T-cell (primary cell): ENCODE data around the gene WDR54. TPM values are rescaled to one million over a fixed set of nuclear protein-coding genes. Genes with fewer than 3 reads are reported as not detected.

Experiments
- ATAC-seq, 4 experiments: fragments of 200-7000 bp in 3 of 4; fragments of 150-1000 bp in 1 of 4; cut with Tn5 transposase; replicated peaks in 1 of 4; 1 replicate in 3 of 4; 2 replicates in 1 of 4; pipeline ENCODE4 v1.10.0; 2021; ENCODE audit warnings: moderate library complexity in 3 of 4, mild to moderate bottlenecking in 2 of 4, moderate number of reproducible peaks in 1 of 4
- CTCF ChIA-PET, 2 donors: fragments of 300-600 bp; sonication (Branson Sonifier 250); formaldehyde crosslinking; loops; one replicate each; lab custom pipeline; 2022; ENCODE audit warnings: antibody characterized with exemption in 2 of 2; lab: Charles Lee
- POLR2A ChIA-PET, 2 donors: fragments of 300-600 bp; sonication (Branson Sonifier 250); formaldehyde crosslinking; loops; one replicate each; lab custom pipeline; 2022; ENCODE audit warnings: antibody characterized with exemption in 2 of 2; lab: Charles Lee
- DNase-seq, 35 experiments: peaks; one replicate each; pipeline versions ENCODE4 v3.0.0 to v3.0.0-alpha.2; 2013 to 2023
- H3K27ac ChIP-seq: one replicate; pipeline ENCODE4 v1.5.1; 2013; ENCODE audit warnings: low read length
- H3K27me3 ChIP-seq, 2 experiments: replicated peaks in 1 of 2; 1 replicate in 1 of 2; 2 replicates in 1 of 2; pipeline versions ENCODE4 v1.6.1 to v1.7.0; 2013; ENCODE audit warnings: low read length in 1 of 2, mixed read lengths in 1 of 2; ENCODE audit not compliant: control insufficient read depth in 2 of 2, insufficient read depth in 2 of 2; ENCODE audit errors: extremely low read depth in 1 of 2
- H3K36me3 ChIP-seq, 2 donors: 1 replicate in 1 of 2; 2 replicates in 1 of 2; pipeline versions ENCODE4 v1.6.1 to v1.7.0; 2013; ENCODE audit warnings: low read length in 1 of 2; ENCODE audit not compliant: control insufficient read depth in 2 of 2, insufficient read depth in 1 of 2; ENCODE audit errors: extremely low read depth in 1 of 2
- H3K4me1 ChIP-seq, 2 experiments: 1 replicate in 1 of 2; 2 replicates in 1 of 2; pipeline versions ENCODE4 v1.6.1 to v1.7.0; 2013; ENCODE audit warnings: low read length in 2 of 2, mixed read lengths in 1 of 2; ENCODE audit not compliant: insufficient read depth in 2 of 2, control insufficient read depth in 1 of 2; ENCODE audit errors: extremely low read depth in 1 of 2
- H3K4me3 ChIP-seq, 2 donors: 1 replicate in 1 of 2; 2 replicates in 1 of 2; pipeline versions ENCODE4 v1.5.1 to v1.7.0; 2013; ENCODE audit warnings: mild to moderate bottlenecking in 2 of 2, low read length in 1 of 2, moderate library complexity in 1 of 2; ENCODE audit not compliant: control insufficient read depth in 1 of 2; ENCODE audit errors: extremely low read depth in 1 of 2
- H3K9me3 ChIP-seq: 2 replicates; pipeline ENCODE4 v1.7.0; 2013
- H3K27ac Mint-ChIP-seq, 2 donors: one replicate each; pipeline ENCODE4 v1.8.0; 2020 to 2021; ENCODE audit warnings: mild to moderate bottlenecking in 2 of 2, mixed read lengths in 2 of 2
- H3K27me3 Mint-ChIP-seq, 2 donors: one replicate each; pipeline ENCODE4 v1.8.0; 2021 to 2022; ENCODE audit warnings: mixed read lengths in 2 of 2
- H3K36me3 Mint-ChIP-seq: one replicate; pipeline ENCODE4 v1.8.0; 2021; ENCODE audit warnings: mixed read lengths
- H3K4me1 Mint-ChIP-seq, 3 donors: one replicate each; pipeline ENCODE4 v1.8.0; 2020 to 2022; ENCODE audit warnings: mixed read lengths in 3 of 3, mild to moderate bottlenecking in 1 of 3
- H3K4me3 Mint-ChIP-seq, 3 donors: one replicate each; pipeline ENCODE4 v1.8.0; 2020 to 2022; ENCODE audit warnings: mild to moderate bottlenecking in 3 of 3, mixed read lengths in 3 of 3, moderate library complexity in 3 of 3
- H3K9me3 Mint-ChIP-seq, 3 donors: one replicate each; pipeline ENCODE4 v1.8.0; 2020 to 2022; ENCODE audit warnings: mixed read lengths in 3 of 3
- WGBS: methylation state at CpG from one replicate; pipeline ENCODE4 v1.1.5; 2013; ENCODE audit warnings: missing lambda C conversion rate; ENCODE audit not compliant: insufficient coverage; 5-methylcytosine and 5-hydroxymethylcytosine counted together
- total RNA-seq, 35 experiments: library from RNA in 6 of 35; stranded (reverse) in 6 of 35; fragments of 120-200 nt in 1 of 35; gene quantifications; one replicate each; pipeline versions ENCODE4 v1.2.1 to v1.2.4 and lab custom pipeline; 2013 to 2026

The WDR54 gene
- total RNA-seq, 5 donors from 2014 or later (not counting 1 experiment from before 2014, with no cell fraction given): 31.4 to 46.8 (median 45.4) TPM

DNA sequence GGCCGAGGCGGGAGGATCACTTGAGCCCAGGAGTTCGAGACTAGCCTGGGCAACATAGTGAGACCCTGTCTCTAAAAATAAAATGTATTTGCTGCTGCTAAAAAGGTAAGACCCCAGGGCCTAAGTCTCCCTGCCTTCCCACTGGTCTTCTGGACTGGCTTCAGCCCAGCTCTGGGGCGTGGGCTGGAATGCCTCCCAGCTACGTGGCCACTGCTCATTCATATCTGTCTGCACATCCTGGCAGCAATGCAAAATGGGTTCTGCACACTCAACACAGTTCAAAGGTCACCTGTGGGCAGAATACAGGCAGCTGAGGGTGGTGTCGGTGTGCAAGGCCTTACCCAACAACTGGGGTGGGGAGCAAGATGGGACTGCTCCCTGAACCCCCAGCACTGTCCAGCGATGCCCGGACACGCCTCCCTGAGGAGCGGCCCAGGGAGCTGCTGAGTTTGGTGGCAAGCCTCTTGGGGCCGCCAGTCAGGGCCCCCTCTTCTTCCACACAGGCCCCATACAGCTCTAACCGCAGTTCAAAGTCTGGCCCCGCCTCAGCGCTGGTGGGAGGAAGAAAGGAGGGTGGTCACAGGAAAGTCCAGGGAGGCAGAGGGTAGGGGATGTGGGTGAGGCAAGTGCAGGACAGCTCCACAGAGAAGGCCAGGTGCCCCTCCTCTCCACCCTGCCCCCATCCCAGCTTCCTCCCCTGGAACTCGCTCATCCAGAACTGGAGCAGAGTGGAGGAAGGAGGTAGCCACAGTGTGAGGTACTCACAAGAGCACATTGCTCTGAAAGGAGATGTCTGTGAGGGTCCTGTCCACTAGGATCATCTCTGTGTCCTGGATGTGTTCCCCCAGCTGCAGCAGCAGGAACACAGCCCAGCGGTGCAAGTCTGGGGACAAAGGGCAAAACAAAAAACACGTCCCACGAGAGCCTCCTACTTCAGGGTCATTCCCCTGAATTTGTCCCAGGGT is 8.2 kb downstream of the WDR54 start:
- no peak overlapping the region for H3K4me3 ChIP-seq
- DNase-seq (no peak), ATAC-seq (peak in 1 of 4 experiments; percentile 9)
- H3K36me3 ChIP-seq: peaks cover 0 to 16% of the 10 kb centered on the region in 2 donors
- H3K36me3 Mint-ChIP-seq: peaks cover 9% of the 10 kb centered on the region
- CTCF ChIA-PET: interaction anchor here in 1 of 2 donors (0.5 kb wide), 1 partner anchor 14 kb away, joined by 3 read pairs; no protein-coding TSS in a partner anchor
- no peak overlapping the region for H3K27ac ChIP-seq
- no peaks in the 10 kb centered on the region for H3K27me3 ChIP-seq
- H3K9me3 ChIP-seq: no peaks in the 10 kb centered on the region
- no peak overlapping the region for H3K27ac Mint-ChIP-seq
- WGBS: 89% methylated on average over 9 of the region's 18 CpGs
- H3K4me1 Mint-ChIP-seq: no peaks in the 10 kb centered on the region
- H3K4me3 Mint-ChIP-seq: no peak overlapping the region
- no peaks in the 10 kb centered on the region for H3K27me3 Mint-ChIP-seq
- POLR2A ChIA-PET: interaction anchor here in 1 of 2 donors (1.4 kb wide), 1 partner anchor 12 kb away, joined by 4 read pairs; no protein-coding TSS in a partner anchor
- no peaks in the 10 kb centered on the region for H3K4me1 ChIP-seq
- H3K9me3 Mint-ChIP-seq: no peaks in the 10 kb centered on the region

DNA sequence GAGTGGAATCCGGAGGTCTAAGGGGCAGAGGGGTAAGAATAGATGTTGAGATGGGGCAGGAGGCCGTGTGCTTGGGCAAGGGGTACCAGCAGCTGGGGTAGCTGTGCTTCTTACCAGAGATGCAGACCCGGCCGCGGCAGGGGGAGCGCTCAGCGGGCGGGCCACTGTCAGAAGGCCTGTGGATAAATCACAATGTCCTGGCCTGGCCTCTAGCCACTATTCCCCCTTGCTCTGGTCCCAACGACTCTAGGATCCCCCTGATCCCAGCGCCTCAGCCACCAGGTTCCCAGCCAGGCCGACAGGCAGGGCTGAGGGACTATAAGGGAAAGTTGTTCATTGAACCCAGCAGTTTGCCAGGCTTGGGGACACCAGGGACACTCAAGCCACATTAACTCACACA is 9.0 kb downstream of the WDR54 start:
- no peaks in the 10 kb centered on the region for H3K27me3 Mint-ChIP-seq

DNA sequence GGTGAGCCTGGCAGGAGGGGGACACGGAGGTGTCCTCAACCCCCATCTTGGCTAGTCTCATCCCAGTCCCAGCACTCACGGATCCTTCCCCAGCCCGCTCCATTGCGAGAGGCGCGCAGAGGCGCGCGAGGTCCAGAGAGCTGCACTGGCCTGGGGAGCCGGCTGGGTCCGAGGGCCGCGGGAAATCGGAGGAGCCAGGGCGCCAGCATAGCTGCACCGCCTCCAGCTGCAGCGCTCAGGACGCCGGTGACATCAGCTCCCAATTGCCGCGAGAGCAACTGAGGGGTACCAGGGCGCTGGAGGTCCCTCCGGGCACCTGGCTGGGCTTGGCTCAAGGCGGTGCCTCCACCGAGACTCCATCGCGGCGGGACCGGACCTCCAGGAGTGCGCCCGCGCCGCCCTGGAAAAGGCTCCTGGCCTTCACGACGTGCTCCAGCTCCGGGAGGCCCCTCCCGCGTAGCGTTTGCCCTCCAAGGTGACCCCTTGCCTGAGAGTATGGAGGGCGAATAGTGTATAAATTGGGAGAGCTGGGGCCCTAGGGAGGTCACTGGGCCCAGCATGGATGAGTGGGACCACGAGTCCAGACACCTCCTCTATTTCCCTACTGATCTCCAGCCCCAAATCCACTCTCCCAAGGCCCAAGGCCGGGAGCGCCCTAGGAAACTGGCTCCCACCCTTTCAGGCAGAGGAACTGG is 14.7 kb downstream of the WDR54 start:
- peaks cover 6 to 10% (median 10%) of the 10 kb centered on the region in 3 donors for H3K4me1 Mint-ChIP-seq
- H3K9me3 Mint-ChIP-seq: no peaks in the 10 kb centered on the region
- Histone ChIP-seq H3K4me3 (no peak overlapping the region), H3K36me3 (no peaks in the 10 kb centered on the region), H3K27ac (no peak overlapping the region), H3K4me1 (peaks cover 0 to 16% of the 10 kb centered on the region in 2 experiments), H3K27me3 (peaks cover 0 to 26% of the 10 kb centered on the region in 2 experiments), H3K9me3 (no peaks in the 10 kb centered on the region)
- no peak overlapping the region for H3K4me3 Mint-ChIP-seq
- POLR2A ChIA-PET: interaction anchor here in 1 of 2 donors (0.6 kb wide), 1 partner anchor 26 kb away, joined by 18 read pairs; no protein-coding TSS in a partner anchor
- H3K36me3 Mint-ChIP-seq: no peaks in the 10 kb centered on the region
- H3K27me3 Mint-ChIP-seq: peaks cover 11 to 24% of the 10 kb centered on the region in 2 donors
- CTCF ChIA-PET: no interaction called here
- H3K27ac Mint-ChIP-seq: no peak overlapping the region
- no peak for ATAC-seq
- DNase-seq: no peak
- WGBS: 95% methylated on average over 37 of the region's 43 CpGs

More for the DNA sequence above, 9.0 kb downstream of the WDR54 start:
- no peak overlapping the region for H3K4me3 Mint-ChIP-seq
- peaks cover 3% of the 10 kb centered on the region for H3K36me3 Mint-ChIP-seq
- no peaks in the 10 kb centered on the region for H3K4me1 ChIP-seq
- H3K9me3 Mint-ChIP-seq: no peaks in the 10 kb centered on the region
- 86% methylated on average over 8 of the region's 11 CpGs for WGBS
- CTCF ChIA-PET: no interaction called here
- H3K9me3 ChIP-seq: no peaks in the 10 kb centered on the region
- no peak for ATAC-seq
- no peaks in the 10 kb centered on the region for H3K27me3 ChIP-seq
- no peak overlapping the region for H3K27ac ChIP-seq
- no peak for DNase-seq
- POLR2A ChIA-PET: interaction anchor here (0.6 to 1.4 kb wide), 3 partner anchors 12 to 22 kb away, joined by 4 to 8 read pairs (median 5); no protein-coding TSS in a partner anchor
- H3K36me3 ChIP-seq: peaks cover 0 to 9% of the 10 kb centered on the region in 2 donors
- no peaks in the 10 kb centered on the region for H3K4me1 Mint-ChIP-seq
- H3K27ac Mint-ChIP-seq: no peak overlapping the region
- H3K4me3 ChIP-seq: no peak overlapping the region

DNA sequence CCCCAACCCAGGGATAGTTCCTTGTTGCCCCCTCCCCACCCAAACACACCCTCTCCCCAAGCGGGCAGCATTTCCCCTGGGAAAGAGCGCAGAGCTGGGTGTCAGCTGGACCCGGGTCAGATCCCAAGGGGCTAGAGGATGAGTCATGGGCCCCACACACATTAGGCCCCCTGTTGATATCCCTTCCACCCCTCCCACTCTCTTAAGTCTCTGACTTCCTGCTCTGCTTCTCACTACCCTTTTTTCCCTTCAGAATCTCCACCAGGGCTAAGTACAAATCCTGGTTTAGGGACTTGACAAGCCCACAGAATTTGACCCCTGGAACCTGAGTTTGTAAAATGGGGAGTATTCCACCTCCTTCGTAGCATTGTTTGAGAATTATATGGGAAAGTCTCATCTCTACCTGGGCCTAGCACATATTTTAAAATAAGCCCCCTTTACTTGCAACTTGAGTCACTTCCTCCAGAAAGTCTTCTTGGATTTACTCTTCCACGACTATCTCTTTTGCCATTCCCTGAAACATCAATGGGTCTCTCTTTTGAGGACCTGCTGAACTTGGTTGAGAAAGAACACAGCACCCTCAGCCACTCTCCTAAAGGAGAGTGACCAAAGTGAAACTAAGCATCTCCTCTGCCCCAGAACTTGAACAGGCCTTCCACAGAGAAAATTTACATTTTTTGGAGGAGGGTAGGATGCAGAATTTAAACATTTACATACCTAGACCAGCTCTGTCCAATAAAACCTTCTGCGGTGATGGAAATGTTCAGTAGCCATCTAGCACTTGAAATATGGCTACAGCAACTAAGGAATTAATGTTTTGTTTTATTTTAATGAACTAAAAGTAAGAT is 15.5 kb downstream of the WDR54 start:
- CTCF ChIA-PET: no interaction called here
- Histone ChIP-seq H3K36me3 (no peaks in the 10 kb centered on the region), H3K27me3 (peaks cover 0 to 33% of the 10 kb centered on the region in 2 experiments), H3K9me3 (no peaks in the 10 kb centered on the region), H3K27ac (no peak overlapping the region), H3K4me3 (no peak overlapping the region), H3K4me1 (peaks cover 0 to 24% of the 10 kb centered on the region in 2 experiments)
- ATAC-seq (no peak), DNase-seq (no peak)
- H3K4me3 Mint-ChIP-seq: no peak overlapping the region
- 73% methylated on average over 4 of the region's 6 CpGs for WGBS
- H3K27me3 Mint-ChIP-seq: peaks cover 12 to 27% of the 10 kb centered on the region in 2 donors
- H3K36me3 Mint-ChIP-seq: no peaks in the 10 kb centered on the region
- H3K27ac Mint-ChIP-seq: no peak overlapping the region
- H3K4me1 Mint-ChIP-seq: peaks cover 7 to 11% (median 10%) of the 10 kb centered on the region in 3 donors
- H3K9me3 Mint-ChIP-seq: no peaks in the 10 kb centered on the region
- POLR2A ChIA-PET: no interaction called here

DNA sequence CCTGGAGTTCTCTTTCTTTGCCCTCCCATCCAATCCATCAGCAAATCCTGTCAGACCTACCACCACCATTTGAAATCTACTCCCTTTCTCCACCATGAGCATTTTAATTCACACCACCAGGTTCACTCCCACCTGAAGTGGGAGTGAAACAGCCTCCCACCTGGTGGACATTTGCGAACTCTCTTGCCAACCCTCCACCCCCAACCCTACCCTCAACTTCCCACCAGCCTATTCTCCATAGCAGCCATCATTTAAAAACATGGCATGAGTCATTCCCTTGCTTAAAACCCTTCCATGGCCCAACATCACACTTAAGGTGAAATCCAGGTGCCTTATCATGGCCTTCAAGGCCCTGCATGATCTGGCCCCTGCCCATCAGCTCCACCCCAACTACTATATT is 16.7 kb downstream of the WDR54 start:
- peaks cover 18 to 36% of the 10 kb centered on the region in 2 donors for H3K27me3 Mint-ChIP-seq
- POLR2A ChIA-PET: no interaction called here

More for the DNA sequence above, 16.7 kb downstream of the WDR54 start:
- Histone ChIP-seq H3K27ac (no peak overlapping the region), H3K36me3 (no peaks in the 10 kb centered on the region), H3K4me1 (peaks cover 0 to 26% of the 10 kb centered on the region in 2 experiments), H3K4me3 (no peak overlapping the region), H3K9me3 (no peaks in the 10 kb centered on the region), H3K27me3 (peaks cover 4 to 43% of the 10 kb centered on the region in 2 experiments)
- DNase-seq (no peak), ATAC-seq (no peak)
- CTCF ChIA-PET: no interaction called here
- H3K4me1 Mint-ChIP-seq: peaks cover 11 to 14% (median 13%) of the 10 kb centered on the region in 3 donors
- H3K27ac Mint-ChIP-seq: no peak overlapping the region
- WGBS: 100% methylated on average over 1 of the region's 1 CpG
- H3K9me3 Mint-ChIP-seq: no peaks in the 10 kb centered on the region
- H3K36me3 Mint-ChIP-seq: no peaks in the 10 kb centered on the region
- H3K4me3 Mint-ChIP-seq: no peak overlapping the region
